SU-DHL-6 (cell line): ENCODE measurements around the gene TNP1.

Source experiments
- EZH2phosphoT487 ChIP-seq: fragments of 200-600 bp; sonication (generic), shearing (Covaris generic); conservative IDR thresholded peaks from 2 replicates; pipeline ENCODE4 v1.6.1; 2018; ENCODE audit warnings: mild to moderate bottlenecking, antibody characterized with exemption, low read length, moderate library complexity, mixed read lengths
- TF ChIP-seq, protein P1 (sequence below): fragments of 200-600 bp; sonication (generic); IDR thresholded peaks from one replicate; pipeline ENCODE4 v1.5.1; 2017; ENCODE audit warnings: antibody characterized with exemption, mild to moderate bottlenecking, low read length, moderate library complexity; ENCODE audit not compliant: insufficient read depth, poor library complexity, severe bottlenecking

DNA sequence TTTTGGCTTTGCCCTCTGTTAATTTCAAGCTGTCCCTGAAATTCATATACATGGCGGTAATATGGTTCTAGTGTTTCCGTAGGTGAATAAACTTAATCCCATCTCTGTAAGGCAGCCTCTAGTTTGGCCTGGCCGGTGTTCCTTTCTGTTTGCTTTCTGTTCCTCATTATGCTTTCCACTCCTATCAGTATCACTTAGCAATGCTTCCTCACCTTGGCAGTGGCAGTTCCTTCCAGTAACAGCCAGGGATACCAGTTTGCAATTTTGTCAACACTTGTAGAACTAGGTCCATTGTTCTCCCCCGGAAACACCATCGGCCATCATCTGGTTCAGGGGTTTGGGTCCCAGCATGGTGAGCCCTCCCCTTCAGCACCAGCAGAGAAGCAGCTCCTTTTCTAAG, 18.2 kb upstream of the TNP1 start:
- TF ChIP-seq, protein P1, sequence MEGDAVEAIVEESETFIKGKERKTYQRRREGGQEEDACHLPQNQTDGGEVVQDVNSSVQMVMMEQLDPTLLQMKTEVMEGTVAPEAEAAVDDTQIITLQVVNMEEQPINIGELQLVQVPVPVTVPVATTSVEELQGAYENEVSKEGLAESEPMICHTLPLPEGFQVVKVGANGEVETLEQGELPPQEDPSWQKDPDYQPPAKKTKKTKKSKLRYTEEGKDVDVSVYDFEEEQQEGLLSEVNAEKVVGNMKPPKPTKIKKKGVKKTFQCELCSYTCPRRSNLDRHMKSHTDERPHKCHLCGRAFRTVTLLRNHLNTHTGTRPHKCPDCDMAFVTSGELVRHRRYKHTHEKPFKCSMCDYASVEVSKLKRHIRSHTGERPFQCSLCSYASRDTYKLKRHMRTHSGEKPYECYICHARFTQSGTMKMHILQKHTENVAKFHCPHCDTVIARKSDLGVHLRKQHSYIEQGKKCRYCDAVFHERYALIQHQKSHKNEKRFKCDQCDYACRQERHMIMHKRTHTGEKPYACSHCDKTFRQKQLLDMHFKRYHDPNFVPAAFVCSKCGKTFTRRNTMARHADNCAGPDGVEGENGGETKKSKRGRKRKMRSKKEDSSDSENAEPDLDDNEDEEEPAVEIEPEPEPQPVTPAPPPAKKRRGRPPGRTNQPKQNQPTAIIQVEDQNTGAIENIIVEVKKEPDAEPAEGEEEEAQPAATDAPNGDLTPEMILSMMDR: no peak
- no peak for TF ChIP-seq EZH2phosphoT487
